HG02642 (cell line): Measurements from ENCODE around the gene GHDC.
A peak's percentile ranks its signal among the peaks of the same experiment; 100 is the strongest.

Experiments used
- ATAC-seq: cut with Tn5 transposase; IDR thresholded peaks from one replicate; pipeline ENCODE4 v1.9.1; 2021; ENCODE audit warnings: mild to moderate bottlenecking; ENCODE audit not compliant: unreplicated experiment, poor library complexity

GHDC gene

GRCh38 chr17:42183741-42184711 lies 10.3 kb downstream of the GHDC start:
- peak; percentile 75 for ATAC-seq

GRCh38 chr17:42182927-42183734 lies 11.2 kb downstream of the GHDC start:
- ATAC-seq, result no peak

- no peak for ATAC-seq
Measured at GRCh38 chr17:42181851-42182207, 12.5 kb downstream of the GHDC start.

GRCh38 chr17:42180922-42181850 lies 13.1 kb downstream of the GHDC start, which contains the start of gene KCNH4:
TSS of gene KCNH4 (minus strand) at chr17:42181142. CDS start at chr17:42180945, 197 bp downstream.
- peak; percentile 47 for ATAC-seq

GRCh38 chr17:42180411-42180921 lies 13.8 kb downstream of the GHDC start:
- no peak for ATAC-seq

GRCh38 chr17:42179911-42180410 lies 14.3 kb downstream of the GHDC start:
- ATAC-seq, result no peak

- no peak for ATAC-seq
Measured at GRCh38 chr17:42179335-42179734, 15.0 kb downstream of the GHDC start.

- no peak for ATAC-seq
Measured at GRCh38 chr17:42178817-42179216, 15.5 kb downstream of the GHDC start.

- no peak for ATAC-seq
Measured at GRCh38 chr17:42177684-42178083, 16.6 kb downstream of the GHDC start.

GRCh38 chr17:42174126-42174783 lies 20.0 kb downstream of the GHDC start:
- ATAC-seq, result no peak

GRCh38 chr17:42171831-42172230 lies 22.5 kb downstream of the GHDC start:
- no peak for ATAC-seq

GRCh38 chr17:42169351-42169750 lies 24.9 kb downstream of the GHDC start:
- no peak for ATAC-seq

- no peak for ATAC-seq
Measured at GRCh38 chr17:42167807-42168206, 26.5 kb downstream of the GHDC start.

- ATAC-seq, result no peak
Measured at GRCh38 chr17:42166196-42166763, 28.0 kb downstream of the GHDC start.

GRCh38 chr17:42165751-42166150 lies 28.5 kb downstream of the GHDC start:
- no peak for ATAC-seq

GRCh38 chr17:42163696-42164407 lies 30.4 kb downstream of the GHDC start:
- no peak for ATAC-seq

- ATAC-seq, result no peak
Measured at GRCh38 chr17:42163113-42163512, 31.2 kb downstream of the GHDC start.

GRCh38 chr17:42160531-42160910 lies 33.8 kb downstream of the GHDC start:
- ATAC-seq, result no peak
